Occipital lobe (tissue), 2 donors: ENCODE measurements around the gene CARD14. TPM values are rescaled to one million over a fixed set of nuclear protein-coding genes. Genes with fewer than 3 reads are reported as not detected.
"Not testable (repeated sequence)": the region's sequence is repeated elsewhere in the genome, so short reads cannot be mapped to it uniquely, and the experiment has no call there.

Experiments
- DNase-seq: peaks from one replicate; lab custom pipeline; 2025; lab: John Stamatoyannopoulos, UW
- total RNA-seq: library from RNA; depleted of rRNA; stranded (reverse); fragments of >200 nt; gene quantifications from one replicate; pipeline ENCODE4 v1.2.3, GENCODE V29; 2014

Gene CARD14
- total RNA-seq, 1 donor from 2014 or later: 0.31 TPM

- peak; percentile 96 for DNase-seq
Measured at GRCh38 chr17:80147035-80147822, 22.6 kb upstream of the CARD14 start, which contains the start of gene EIF4A3. EIF4A3 (minus strand) TSS chr17:80147128; CDS start chr17:80146961, 167 bp downstream.

GRCh38 chr17:80151333-80151732 lies 18.5 kb upstream of the CARD14 start:
- no peak for DNase-seq

- no peak for DNase-seq
Measured at GRCh38 chr17:80152081-80152702, 17.6 kb upstream of the CARD14 start.

GRCh38 chr17:80153004-80153403 lies 16.8 kb upstream of the CARD14 start:
- DNase-seq: no peak

- no peak for DNase-seq
Measured at GRCh38 chr17:80154166-80154565, 15.7 kb upstream of the CARD14 start.

GRCh38 chr17:80155600-80155999 lies 14.2 kb upstream of the CARD14 start:
- not testable (repeated sequence) for DNase-seq

GRCh38 chr17:80158846-80159245 lies 11.0 kb upstream of the CARD14 start:
- DNase-seq: no peak

GRCh38 chr17:80160536-80160935 lies 9.3 kb upstream of the CARD14 start:
- no peak for DNase-seq

- DNase-seq: no peak
Measured at GRCh38 chr17:80163336-80163735, 6.5 kb upstream of the CARD14 start.

- DNase-seq: no peak
Measured at GRCh38 chr17:80164185-80164584, 5.6 kb upstream of the CARD14 start.

- DNase-seq: no peak
Measured at GRCh38 chr17:80166446-80166845, 3.4 kb upstream of the CARD14 start.

- no peak for DNase-seq
Measured at GRCh38 chr17:80168371-80168770, 1.5 kb upstream of the CARD14 start.

- no peak for DNase-seq
Measured at GRCh38 chr17:80169107-80169506, 723 bp upstream of the CARD14 start.

GRCh38 chr17:80171681-80172080 lies 1.9 kb downstream of the CARD14 start:
- no peak for DNase-seq

GRCh38 chr17:80173126-80173525 lies 3.3 kb downstream of the CARD14 start:
- no peak for DNase-seq

GRCh38 chr17:80173916-80174315 lies 4.1 kb downstream of the CARD14 start:
- DNase-seq: no peak

GRCh38 chr17:80176757-80177156 lies 6.9 kb downstream of the CARD14 start:
- DNase-seq: no peak

GRCh38 chr17:80177986-80178595 lies 8.3 kb downstream of the CARD14 start:
- no peak for DNase-seq

GRCh38 chr17:80180192-80180591 lies 10.4 kb downstream of the CARD14 start:
- no peak for DNase-seq

GRCh38 chr17:80181431-80181830 lies 11.6 kb downstream of the CARD14 start:
- DNase-seq: no peak

- no peak for DNase-seq
Measured at GRCh38 chr17:80182118-80182844, 12.5 kb downstream of the CARD14 start.

- no peak for DNase-seq
Measured at GRCh38 chr17:80182845-80183223, 13.0 kb downstream of the CARD14 start.
